HFFc6 (cell line): ENCODE measurements around the gene SMIM24. TPM values are rescaled to one million over a fixed set of nuclear protein-coding genes. Genes with fewer than 3 reads are reported as not detected.

Experiments used
- DNase-seq: peaks from one replicate; pipeline ENCODE4 v3.0.0-alpha.2; 2018
- H3K27ac Mint-ChIP-seq: 2 replicates; pipeline ENCODE4 v1.8.0; 2020; ENCODE audit warnings: mild to moderate bottlenecking, mixed read lengths
- H3K27me3 Mint-ChIP-seq: 2 replicates; pipeline ENCODE4 v1.8.0; 2021; ENCODE audit warnings: mild to moderate bottlenecking, moderate library complexity, mixed read lengths; ENCODE audit not compliant: insufficient read depth
- H3K36me3 Mint-ChIP-seq: 2 replicates; pipeline ENCODE4 v1.8.0; 2021; ENCODE audit warnings: low read depth, mixed read lengths
- H3K4me1 Mint-ChIP-seq: 2 replicates; pipeline ENCODE4 v1.8.0; 2020; ENCODE audit warnings: low read depth, mixed read lengths
- H3K4me3 Mint-ChIP-seq: 2 replicates; pipeline ENCODE4 v1.8.0; 2020; ENCODE audit warnings: mild to moderate bottlenecking, moderate library complexity, mixed read lengths
- H3K9me3 Mint-ChIP-seq: 2 replicates; pipeline ENCODE4 v1.8.0; 2020; ENCODE audit warnings: mild to moderate bottlenecking, mixed read lengths
- total RNA-seq, 6 experiments: library from RNA; stranded (reverse); fragmentation: NEBNext Ultra II Directional; extraction: Animal tissue kit (Norgen Biotek cat#: 25700); gene quantifications; 2 replicates in 1 of 6; 3 replicates in 5 of 6; pipeline ENCODE4 v1.2.3, GENCODE V29; 2021
- TF ChIP-seq, protein P1 (sequence below): fragments of 200-600 bp; sonication (generic); IDR thresholded peaks from 2 replicates; pipeline ENCODE4 v1.5.0; 2021; ENCODE audit warnings: antibody characterized with exemption, mild to moderate bottlenecking

The SMIM24 gene
- total RNA-seq, 6 experiments from 2014 or later = not detected

DNA sequence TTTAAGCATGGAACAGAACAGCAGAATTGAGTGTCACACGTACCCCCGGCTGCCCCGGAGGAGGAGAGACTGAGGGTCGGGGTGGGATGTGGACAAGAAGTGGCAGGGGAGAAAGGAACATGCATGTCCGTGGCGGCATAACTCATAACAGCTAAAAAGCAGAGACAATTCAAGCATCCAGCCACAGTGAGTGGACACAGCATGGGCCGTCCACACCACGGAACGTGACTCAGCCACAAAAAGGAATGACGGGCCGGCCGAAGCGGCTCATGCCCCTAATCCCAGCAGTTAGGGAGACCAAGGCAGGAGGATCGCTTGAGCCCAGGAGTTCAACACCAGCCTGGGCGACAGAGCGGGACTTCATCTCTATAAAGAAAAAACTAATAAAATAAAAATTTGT lies 12.6 kb upstream of the SMIM24 start:
- H3K9me3 Mint-ChIP-seq = no peaks in the 10 kb centered on the region

DNA sequence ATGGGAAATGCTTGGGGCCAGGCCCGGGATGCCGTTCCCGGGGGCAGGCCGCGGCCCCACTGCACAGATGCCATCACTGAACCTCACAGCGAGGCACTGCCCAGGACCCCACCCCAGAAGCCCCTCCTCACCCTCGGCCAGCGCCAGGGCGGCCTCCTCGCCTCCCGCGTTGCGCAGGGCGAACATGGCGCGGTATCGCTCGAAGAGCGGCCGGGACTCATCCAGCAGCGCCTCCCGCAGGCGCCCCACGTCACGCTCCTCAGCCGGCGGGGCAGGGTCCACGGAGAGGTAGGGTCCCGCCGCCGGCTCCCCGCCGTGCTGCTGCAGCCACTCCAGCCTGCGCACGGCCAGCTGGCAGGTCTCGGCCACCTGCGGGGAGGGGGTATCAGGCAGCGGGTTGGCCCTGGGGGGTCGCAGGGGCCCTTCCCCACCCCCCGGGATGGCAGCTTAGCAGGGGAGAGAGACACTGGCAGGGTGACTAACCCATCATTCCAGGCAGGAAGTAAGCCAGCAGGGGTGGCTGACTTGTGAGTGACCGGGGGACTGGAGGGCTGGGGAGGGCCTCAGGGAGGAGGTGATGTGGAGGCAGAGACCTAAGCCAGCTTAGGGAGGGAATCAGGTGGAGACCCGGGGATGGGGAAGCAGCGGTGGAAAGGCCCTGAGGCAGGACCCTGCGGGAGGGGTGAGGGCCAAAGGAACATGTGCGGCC lies 12.0 kb upstream of the SMIM24 start:
- Mint-ChIP-seq H3K36me3 (peaks cover 9% of the 10 kb centered on the region; the same call in 1 of the 2 replicates), H3K27ac (no peak overlapping the region), H3K4me1 (no peaks in the 10 kb centered on the region), H3K27me3 (no peaks in the 10 kb centered on the region), H3K9me3 (no peaks in the 10 kb centered on the region), H3K4me3 (no peak overlapping the region)
- no peak for DNase-seq
- TF ChIP-seq, protein P1, sequence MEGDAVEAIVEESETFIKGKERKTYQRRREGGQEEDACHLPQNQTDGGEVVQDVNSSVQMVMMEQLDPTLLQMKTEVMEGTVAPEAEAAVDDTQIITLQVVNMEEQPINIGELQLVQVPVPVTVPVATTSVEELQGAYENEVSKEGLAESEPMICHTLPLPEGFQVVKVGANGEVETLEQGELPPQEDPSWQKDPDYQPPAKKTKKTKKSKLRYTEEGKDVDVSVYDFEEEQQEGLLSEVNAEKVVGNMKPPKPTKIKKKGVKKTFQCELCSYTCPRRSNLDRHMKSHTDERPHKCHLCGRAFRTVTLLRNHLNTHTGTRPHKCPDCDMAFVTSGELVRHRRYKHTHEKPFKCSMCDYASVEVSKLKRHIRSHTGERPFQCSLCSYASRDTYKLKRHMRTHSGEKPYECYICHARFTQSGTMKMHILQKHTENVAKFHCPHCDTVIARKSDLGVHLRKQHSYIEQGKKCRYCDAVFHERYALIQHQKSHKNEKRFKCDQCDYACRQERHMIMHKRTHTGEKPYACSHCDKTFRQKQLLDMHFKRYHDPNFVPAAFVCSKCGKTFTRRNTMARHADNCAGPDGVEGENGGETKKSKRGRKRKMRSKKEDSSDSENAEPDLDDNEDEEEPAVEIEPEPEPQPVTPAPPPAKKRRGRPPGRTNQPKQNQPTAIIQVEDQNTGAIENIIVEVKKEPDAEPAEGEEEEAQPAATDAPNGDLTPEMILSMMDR = peak; percentile 13; the same call in 1 of the 2 replicates

More for the DNA sequence above, 12.6 kb upstream of the SMIM24 start:
- peaks cover 13% of the 10 kb centered on the region for H3K36me3 Mint-ChIP-seq
- H3K4me3 Mint-ChIP-seq = no peak overlapping the region
- H3K27ac Mint-ChIP-seq = no peak overlapping the region
- H3K4me1 Mint-ChIP-seq = peaks cover 2% of the 10 kb centered on the region; the same call in 1 of the 2 replicates
- TF ChIP-seq, protein P1 = no peak
- no peak for DNase-seq
- H3K27me3 Mint-ChIP-seq = no peaks in the 10 kb centered on the region

DNA sequence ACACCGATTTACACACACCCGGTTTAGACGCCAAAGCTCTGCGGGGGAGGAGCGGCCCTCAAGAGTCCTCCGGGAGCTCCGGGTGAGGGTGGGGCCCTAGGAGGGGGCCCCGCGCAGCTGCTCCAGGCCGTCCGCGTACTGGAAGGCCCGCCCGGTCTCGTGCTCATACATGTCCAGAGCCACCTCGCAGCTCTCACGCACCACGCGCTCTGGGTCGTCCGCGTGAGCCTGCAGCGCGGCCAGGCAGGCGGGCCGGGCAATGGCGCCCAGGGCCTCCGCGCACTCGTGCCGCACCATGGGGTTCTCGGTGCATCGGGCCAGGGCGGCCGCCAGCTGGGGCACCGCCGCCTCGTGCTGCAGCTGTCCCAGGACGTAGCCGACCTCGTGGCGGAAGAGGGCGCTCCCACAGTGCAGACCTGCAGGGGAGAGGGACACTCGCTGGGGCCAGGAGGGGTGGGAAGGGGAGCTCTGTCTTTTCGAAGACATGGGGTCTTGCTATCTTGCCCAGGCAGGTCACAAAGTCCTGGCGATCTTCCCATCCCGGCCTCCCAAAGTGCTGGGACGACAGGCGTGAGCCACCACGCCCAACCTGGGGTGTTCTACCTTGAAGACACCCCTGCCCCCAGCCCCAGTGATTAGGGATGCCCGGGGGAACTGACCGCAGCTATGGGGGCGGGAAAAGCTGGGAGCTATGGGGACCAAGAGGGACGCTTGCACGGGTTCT lies 11.2 kb upstream of the SMIM24 start:
- H3K4me3 Mint-ChIP-seq = no peak overlapping the region
- TF ChIP-seq, protein P1 = no peak
- H3K4me1 Mint-ChIP-seq = no peaks in the 10 kb centered on the region
- H3K27me3 Mint-ChIP-seq = no peaks in the 10 kb centered on the region
- H3K27ac Mint-ChIP-seq = no peak overlapping the region
- DNase-seq = no peak
- no peaks in the 10 kb centered on the region for H3K9me3 Mint-ChIP-seq
- H3K36me3 Mint-ChIP-seq = peaks cover 5% of the 10 kb centered on the region; the same call in 1 of the 2 replicates

DNA sequence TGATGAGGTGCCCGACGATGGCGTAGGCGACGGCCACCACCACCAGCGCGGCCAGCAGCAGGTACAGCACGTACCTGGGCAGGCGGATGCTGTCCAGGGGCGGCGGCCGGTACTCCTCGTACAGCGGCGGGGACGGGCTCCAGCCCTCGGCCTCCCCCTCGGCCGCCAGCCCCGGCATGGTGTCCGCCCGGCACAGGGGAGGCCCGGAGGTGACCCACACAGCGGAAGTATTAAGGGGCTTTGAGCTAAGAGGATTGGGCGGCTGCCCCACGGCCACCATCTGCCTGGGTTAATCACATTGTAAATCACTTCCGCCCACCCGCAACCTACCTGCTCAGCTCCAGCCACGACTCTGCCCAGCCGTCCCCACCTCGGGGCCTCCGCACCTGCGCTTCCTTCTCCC lies 2.9 kb upstream of the SMIM24 start, which contains the start of gene SMIM44:
TSS of gene SMIM44 (minus strand) at position 216 of the 403 bp plus-strand sequence. CDS start at position 178, 38 bp downstream.
- Mint-ChIP-seq H3K27ac (no peak within 1 kb of the TSS), H3K27me3 (peaks cover 13% of the 10 kb centered on the region), H3K4me3 (no peak within 1 kb of the TSS), H3K36me3 (no peaks in the 10 kb centered on the region), H3K4me1 (no peaks in the 10 kb centered on the region), H3K9me3 (no peaks in the 10 kb centered on the region)
- TF ChIP-seq, protein P1 = no peak
- DNase-seq = no peak

DNA sequence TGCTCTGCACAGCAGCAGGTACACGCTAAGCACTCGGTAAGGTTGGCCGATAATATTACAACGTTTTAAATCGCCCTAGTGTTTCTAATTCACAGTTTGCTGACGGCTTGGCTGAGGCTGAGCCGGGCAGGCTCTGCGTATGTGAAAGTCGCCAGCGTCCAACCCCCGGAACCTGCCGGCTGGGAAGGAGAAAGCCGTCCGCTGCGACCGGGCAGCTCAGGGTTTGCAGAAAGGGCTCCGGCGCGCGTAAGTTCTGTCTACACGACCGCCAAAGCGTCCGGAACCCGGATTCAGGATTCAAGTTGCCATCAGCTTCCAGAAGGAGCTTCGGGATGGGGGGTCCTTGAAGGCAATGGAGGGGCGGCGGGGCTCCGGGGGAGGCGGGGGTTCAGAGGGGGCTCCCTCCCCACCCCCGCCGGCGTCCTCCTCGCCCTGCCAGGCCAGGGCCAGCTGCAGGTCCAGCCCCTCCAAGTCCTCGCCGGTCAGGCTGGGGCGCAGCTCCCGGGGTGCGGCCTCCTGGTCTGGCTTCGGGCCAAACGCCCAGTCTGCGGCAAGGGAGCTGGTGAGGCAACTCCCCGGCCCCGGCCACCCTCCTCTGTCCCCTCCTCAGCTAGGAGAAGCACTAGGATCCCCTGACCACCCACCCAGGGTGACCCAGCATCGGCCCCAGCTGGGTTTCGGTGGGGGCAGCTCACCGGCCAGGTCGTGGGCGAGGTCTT lies 2.3 kb upstream of the SMIM24 start:
- H3K9me3 Mint-ChIP-seq = no peaks in the 10 kb centered on the region
- DNase-seq = no peak

More for the DNA sequence above, 2.3 kb upstream of the SMIM24 start:
- TF ChIP-seq, protein P1 = no peak
- Mint-ChIP-seq H3K27ac (no peak overlapping the region), H3K4me3 (no peak overlapping the region), H3K4me1 (no peaks in the 10 kb centered on the region), H3K36me3 (no peaks in the 10 kb centered on the region), H3K27me3 (peaks cover 13% of the 10 kb centered on the region)
